Muscle layer of duodenum (tissue), 2 donors: ENCODE measurements around the gene PYGM.

ENCODE experiments used
- H3K27ac ChIP-seq: one replicate; pipeline ENCODE4 v1.7.0; 2013; ENCODE audit warnings: mild to moderate bottlenecking, low read length
- H3K27me3 ChIP-seq: one replicate; pipeline ENCODE4 v1.7.0; 2013; ENCODE audit warnings: low read depth, mild to moderate bottlenecking, control low read depth, low read length
- H3K36me3 ChIP-seq, 2 donors: one replicate each; pipeline ENCODE4 v1.7.0; 2013; ENCODE audit warnings: low read length in 2 of 2, control low read depth in 1 of 2, mild to moderate bottlenecking in 1 of 2; ENCODE audit not compliant: insufficient read depth in 2 of 2, control insufficient read depth in 1 of 2
- H3K4me1 ChIP-seq, 2 donors: one replicate each; pipeline ENCODE4 v1.7.0; 2013; ENCODE audit warnings: low read length in 2 of 2, mild to moderate bottlenecking in 2 of 2, control low read depth in 1 of 2, moderate library complexity in 1 of 2; ENCODE audit not compliant: insufficient read depth in 2 of 2, control insufficient read depth in 1 of 2
- H3K4me3 ChIP-seq, 2 donors: one replicate each; pipeline ENCODE4 v1.7.0; 2013; ENCODE audit warnings: low read length in 2 of 2, low read depth in 1 of 2, mild to moderate bottlenecking in 1 of 2
- H3K9me3 ChIP-seq, 2 donors: one replicate each; pipeline ENCODE4 v1.7.0; 2013; ENCODE audit warnings: low read length in 2 of 2, control low read depth in 1 of 2, mild to moderate bottlenecking in 1 of 2; ENCODE audit not compliant: control insufficient read depth in 1 of 2
- donor health status: healthy.

The PYGM gene

DNA sequence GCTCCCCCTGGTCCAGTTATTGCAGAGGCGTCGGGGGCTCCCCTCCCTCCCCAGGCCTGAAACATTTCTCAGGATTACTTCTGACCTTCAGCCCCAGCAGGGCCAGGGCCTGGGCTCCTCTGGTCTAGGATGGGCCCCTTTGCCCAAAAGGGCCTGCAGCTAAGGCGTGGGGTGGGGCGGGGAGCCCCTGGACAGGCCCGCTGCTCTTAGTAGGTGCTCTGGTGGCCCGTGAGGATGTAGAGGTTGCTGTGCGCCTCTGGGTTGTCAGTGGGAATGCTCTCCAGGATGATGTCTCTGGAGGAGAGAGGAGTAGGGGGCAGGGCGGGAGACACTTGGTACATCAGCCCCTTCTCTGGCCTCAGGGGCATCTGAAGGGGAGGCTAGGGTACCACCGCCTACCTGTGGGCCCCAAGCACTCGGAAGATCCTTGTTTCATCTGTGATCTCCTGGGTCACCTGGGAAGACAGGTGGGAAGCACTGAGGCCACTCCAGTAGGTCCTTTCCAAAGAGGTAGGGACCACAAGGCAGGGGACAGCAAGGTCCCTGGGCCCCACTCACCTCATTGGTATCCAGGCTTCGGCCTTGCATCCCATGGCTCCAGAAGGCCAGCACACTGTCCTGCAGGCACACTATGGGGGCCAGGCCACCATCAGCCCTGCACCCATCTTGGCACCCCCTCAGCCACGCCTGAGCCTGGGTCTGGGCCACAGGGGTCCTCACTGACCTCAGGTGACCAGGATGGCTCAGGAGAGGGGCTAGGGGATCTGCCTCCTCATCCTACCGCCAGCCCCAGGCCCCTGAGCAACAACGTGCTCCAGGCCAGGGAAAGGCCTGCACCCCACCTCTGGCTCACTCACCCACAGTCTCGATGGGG lies 29.8 kb upstream of the PYGM start:
- peaks cover 3 to 5% of the 10 kb centered on the region in 2 donors for H3K4me1 ChIP-seq
- no peak overlapping the region for H3K27ac ChIP-seq
- H3K27me3 ChIP-seq, result no peaks in the 10 kb centered on the region
- H3K36me3 ChIP-seq, result peaks cover 3 to 33% of the 10 kb centered on the region in 2 donors
- H3K9me3 ChIP-seq, result no peaks in the 10 kb centered on the region
- H3K4me3 ChIP-seq, result no peak overlapping the region

DNA sequence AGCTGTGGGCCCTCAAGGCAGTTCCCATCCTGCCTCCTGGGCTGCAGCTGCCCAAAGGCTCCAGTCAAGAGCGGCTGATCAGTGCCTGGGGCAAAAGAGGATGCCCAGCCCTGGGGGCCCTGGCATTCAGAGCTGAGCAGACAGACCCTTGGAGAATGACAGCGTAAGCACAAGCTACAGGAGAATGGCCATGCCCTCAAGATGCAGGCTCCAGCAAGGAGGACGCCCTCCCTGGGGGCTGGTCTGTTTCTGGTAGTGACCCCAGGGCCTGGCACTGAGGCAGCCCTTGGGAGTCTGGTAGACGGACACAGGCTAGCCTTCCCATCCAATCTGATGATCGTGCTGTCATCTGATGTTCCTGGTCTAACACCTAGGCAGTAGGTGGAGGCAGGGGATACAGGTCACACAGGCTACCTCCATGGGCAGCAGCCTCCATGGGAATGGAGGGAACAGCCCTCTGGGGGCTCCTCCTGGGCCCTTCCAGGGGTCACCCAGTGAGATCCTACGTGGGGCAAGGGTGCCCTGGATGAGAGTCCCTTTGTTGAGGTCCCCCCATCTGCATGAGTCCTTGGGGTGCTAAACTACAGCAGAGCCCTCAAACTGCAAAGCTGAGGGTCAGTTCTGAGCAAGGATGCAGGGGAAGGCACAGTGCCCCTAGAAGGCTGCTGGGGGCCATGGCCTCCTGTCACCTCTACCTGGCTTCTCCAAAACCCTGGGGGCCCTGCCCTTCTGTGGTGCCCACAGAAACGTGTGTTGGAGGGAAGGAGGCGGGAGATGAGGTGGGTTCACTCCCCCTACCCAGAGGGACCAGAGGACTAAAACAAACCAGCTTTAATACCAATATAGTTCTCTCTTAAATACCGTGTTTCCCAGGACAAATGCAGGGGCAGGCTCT lies 28.8 kb upstream of the PYGM start:
- Histone ChIP-seq H3K4me3 (no peak overlapping the region), H3K4me1 (peaks cover 3 to 5% of the 10 kb centered on the region in 2 donors), H3K27me3 (no peaks in the 10 kb centered on the region), H3K9me3 (no peaks in the 10 kb centered on the region), H3K36me3 (peaks cover 3 to 33% of the 10 kb centered on the region in 2 donors), H3K27ac (no peak overlapping the region)

DNA sequence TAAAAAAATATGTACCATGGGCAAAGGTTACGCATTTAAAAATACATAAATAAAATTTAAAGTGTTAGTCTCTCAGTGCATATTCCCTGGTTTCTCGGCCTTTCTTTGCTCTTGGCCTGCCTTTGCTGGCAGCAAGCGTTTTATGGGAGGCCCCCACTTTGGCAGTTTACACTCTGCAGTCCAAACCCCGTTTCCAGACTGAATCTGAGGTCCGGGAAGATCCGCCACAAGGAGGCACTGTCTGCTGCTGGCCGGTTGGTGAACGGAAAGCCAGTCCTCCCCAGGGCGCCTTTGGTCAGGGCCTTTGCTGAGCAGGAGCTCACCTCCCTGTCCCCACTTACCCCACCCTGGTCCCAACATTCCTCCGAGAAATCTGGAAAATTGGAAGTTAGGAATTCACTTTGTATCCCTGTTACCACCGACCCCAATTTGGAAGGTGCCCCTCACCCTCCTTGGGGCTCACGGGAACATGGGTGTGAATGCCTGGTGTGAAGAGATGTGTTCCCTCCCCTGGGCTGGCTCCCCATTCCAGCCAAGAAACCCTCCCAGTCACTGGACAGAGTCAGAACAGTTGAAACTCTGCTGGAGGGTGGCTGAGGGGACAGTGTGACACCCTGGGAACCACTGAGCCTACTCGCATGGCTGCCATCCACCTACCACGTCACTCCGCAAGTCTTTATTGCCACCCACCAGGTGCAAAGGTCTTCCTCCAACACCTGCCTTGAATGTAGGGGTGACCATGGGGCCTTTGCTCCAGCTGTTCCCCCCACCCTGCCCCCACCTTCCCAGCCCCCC lies 27.9 kb upstream of the PYGM start:
- no peak overlapping the region for H3K4me3 ChIP-seq
- peaks cover 3 to 33% of the 10 kb centered on the region in 2 donors for H3K36me3 ChIP-seq
- no peaks in the 10 kb centered on the region for H3K27me3 ChIP-seq
- peaks cover 3 to 5% of the 10 kb centered on the region in 2 donors for H3K4me1 ChIP-seq
- H3K9me3 ChIP-seq, result no peaks in the 10 kb centered on the region
- no peak overlapping the region for H3K27ac ChIP-seq

DNA sequence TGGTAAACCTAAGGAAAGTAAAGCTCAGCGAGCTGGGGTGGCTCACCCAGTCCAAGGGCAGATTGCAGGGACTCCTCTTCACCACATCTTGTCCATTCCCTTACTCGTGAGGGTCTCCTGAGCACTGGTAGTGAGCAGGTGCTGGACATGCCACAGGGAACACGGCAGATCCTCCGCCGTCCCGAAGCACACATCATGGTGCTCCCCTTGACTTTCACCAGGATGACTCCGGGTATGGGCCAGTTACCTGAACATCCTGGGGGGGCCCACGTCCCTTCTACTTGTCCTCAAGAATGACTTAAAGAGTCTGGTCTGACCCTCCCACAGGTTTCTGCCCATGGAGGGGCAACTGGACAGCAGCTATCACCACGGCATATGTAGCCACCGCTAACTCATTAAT lies 26.5 kb upstream of the PYGM start:
- Histone ChIP-seq H3K27ac (no peak overlapping the region), H3K36me3 (peaks cover 3 to 19% of the 10 kb centered on the region in 2 donors), H3K4me1 (peaks cover 3 to 5% of the 10 kb centered on the region in 2 donors), H3K4me3 (no peak overlapping the region), H3K9me3 (no peaks in the 10 kb centered on the region), H3K27me3 (no peaks in the 10 kb centered on the region)

DNA sequence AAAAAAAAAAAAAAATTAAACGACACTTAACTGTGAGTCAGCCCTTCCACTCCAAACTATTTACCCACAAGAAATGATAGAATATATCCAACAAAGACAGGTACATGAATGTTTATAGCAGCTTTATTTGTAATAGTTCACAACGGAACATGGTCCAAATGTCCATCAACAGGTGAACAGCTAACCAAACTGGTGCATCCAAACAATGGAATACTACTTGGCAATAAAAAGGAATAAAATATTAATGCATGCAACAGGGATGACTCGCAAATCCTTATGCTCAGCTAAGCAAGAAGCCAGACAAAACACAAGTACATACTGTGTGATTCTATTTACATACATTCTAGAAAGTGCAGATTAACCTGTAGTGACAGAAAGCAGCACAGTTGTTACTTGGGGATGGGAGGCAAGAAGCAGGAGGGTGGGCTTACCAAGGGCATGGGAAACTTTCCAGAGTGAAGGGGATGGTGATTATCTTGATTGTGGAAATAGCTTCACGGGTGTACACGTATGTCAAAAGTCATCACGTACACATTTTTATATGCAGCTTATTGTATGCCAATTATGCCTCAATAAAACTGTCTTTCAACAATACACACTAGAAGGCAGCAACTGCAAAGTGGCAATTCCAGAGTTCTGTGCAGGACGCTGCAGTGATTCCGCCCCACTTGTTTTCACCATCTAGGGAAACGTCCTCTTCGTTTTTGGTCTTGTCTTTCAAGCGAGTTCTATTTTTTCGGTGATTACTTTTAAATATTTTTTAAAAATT lies 25.2 kb upstream of the PYGM start:
- Histone ChIP-seq H3K4me1 (peaks cover 3 to 5% of the 10 kb centered on the region in 2 donors), H3K27ac (no peak overlapping the region), H3K36me3 (peaks cover 0 to 15% of the 10 kb centered on the region in 2 donors), H3K4me3 (no peak overlapping the region), H3K9me3 (no peaks in the 10 kb centered on the region), H3K27me3 (no peaks in the 10 kb centered on the region)

DNA sequence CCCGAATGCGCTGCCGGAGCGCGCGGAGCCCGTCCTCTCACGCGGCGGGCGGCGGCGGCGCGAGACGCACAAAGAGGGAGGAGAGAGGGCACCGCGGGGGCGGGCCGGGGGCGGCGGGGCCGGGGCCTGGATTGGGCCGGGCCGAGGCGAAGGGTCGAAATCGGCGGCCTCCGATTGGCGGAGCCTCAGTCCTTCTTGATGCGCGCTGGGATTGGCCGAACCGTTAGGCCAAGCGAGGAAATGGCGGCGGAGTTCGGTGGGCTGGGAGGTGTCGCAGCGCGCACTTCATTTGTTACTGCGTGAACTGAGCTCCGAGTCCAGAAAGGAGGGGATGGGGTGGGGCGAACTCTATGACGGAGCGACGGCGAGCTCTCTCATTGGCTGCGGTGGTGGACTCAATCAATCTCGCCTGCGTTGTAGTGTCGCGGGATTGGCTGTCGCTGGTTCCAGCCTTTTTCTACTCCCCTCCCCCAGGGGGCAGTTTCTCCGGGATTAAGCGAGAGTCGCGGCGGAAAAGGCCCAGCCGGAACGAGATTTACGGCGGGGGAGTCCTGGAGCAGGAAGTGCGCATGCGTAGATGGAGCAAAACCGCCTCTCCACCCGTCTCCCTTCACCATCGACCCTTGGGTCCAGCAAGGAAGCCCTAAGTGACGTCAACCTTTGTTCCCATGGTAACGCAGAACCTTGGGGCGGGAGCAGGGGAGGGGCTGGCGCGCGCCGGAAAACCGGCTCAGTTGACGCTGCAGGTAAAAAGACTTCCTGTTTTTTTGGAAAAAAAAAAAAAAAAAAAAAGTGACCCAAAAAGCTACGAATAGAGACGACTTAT lies 18.9 kb upstream of the PYGM start, which contains the start of gene SF1:
SF1 (minus strand) TSS at position 70 of the 826 bp plus-strand sequence. CDS start 150 bp downstream, outside the sequence.
- Histone ChIP-seq H3K4me1 (peaks cover 13 to 34% of the 10 kb centered on the region in 2 donors), H3K27me3 (no peaks in the 10 kb centered on the region), H3K36me3 (peaks cover 17 to 28% of the 10 kb centered on the region in 2 donors), H3K9me3 (no peaks in the 10 kb centered on the region), H3K27ac (peak within 1 kb of the TSS; percentile 93), H3K4me3 (peak within 1 kb of the TSS; percentile 80 to 96)

DNA sequence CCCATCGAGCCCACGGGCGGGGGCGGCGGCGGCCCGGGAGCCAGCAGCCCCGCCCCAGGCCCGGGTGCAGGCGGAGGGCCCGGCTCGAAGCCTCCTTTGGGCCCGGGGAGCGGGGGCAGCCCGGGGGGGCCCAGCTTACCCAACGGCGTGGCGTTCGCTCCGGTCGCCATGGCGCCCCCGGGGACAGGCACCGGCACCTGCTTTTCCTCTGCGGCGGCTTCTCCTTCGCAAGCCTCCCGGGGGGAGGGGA lies 18.4 kb upstream of the PYGM start:
- H3K9me3 ChIP-seq, result no peaks in the 10 kb centered on the region
- peak overlapping the region in 1 of 2 donors; percentile 71 for H3K4me3 ChIP-seq
- peaks cover 13 to 39% of the 10 kb centered on the region in 2 donors for H3K4me1 ChIP-seq
- no peaks in the 10 kb centered on the region for H3K27me3 ChIP-seq
- peaks cover 23 to 34% of the 10 kb centered on the region in 2 donors for H3K36me3 ChIP-seq
- no peak overlapping the region for H3K27ac ChIP-seq

DNA sequence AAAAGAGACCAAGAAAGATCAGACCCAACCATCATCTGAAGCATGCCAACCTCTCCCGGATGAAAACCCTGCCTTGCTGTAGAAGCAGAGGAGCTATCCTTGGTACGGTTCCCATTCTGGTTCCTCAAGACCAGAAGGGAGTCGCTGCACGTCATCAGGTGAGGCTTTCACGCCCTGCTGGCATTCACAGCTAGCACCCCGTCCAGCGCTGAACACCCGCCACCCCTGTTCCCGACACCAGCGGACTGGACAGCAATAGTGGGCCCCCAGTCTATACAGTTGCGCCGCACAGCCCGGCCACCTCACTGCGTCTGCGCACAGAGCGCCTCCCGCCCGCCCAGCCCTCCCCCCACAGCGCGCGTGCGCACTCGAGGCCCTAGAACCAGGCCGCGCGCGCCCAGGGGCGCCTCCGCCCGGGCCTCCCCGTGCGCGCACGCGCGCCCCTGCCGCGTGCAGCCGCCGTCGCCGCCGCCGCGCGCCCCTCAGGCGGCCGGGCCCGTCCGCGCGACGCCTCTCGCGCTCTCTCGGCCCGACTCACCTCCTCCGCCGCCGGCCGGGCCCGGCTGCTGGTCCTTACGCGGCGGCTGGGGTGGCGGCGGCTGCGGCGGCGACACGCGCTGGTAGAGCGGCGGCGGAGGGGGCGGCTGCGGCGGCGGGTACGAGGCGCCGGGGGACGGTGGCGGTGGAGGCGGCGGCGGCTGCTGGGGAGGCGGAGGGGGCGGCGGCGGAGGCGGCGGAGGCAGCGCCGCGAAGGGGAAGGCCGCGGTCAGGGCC lies 17.9 kb upstream of the PYGM start:
- no peaks in the 10 kb centered on the region for H3K27me3 ChIP-seq
- H3K4me1 ChIP-seq, result peaks cover 13 to 44% of the 10 kb centered on the region in 2 donors

DNA sequence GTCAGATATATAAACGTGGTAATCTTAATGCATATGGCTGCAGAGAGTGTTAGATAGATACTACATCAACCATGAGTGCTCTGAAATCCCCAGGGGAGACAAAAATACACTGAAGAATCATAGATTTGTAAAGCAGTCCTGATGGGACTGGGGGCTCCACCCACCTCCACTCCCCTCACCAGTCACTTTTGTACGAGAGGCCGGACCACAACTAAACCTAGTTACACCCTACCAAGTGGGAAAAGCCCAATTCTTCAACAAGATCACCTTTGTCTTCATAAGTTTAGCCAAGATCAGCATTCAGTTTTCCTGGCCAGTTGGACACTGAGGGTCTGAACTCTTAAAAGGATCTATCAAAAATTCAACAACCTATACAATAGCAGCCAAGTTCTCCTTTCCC lies 17.1 kb upstream of the PYGM start:
- peaks cover 13 to 51% of the 10 kb centered on the region in 2 donors for H3K4me1 ChIP-seq
- H3K27ac ChIP-seq, result peak overlapping the region; percentile 79
- H3K27me3 ChIP-seq, result no peaks in the 10 kb centered on the region
- no peaks in the 10 kb centered on the region for H3K9me3 ChIP-seq
- H3K4me3 ChIP-seq, result peak overlapping the region; percentile 80 to 96
- H3K36me3 ChIP-seq, result peaks cover 35 to 45% of the 10 kb centered on the region in 2 donors

More for the DNA sequence above, 17.9 kb upstream of the PYGM start:
- no peaks in the 10 kb centered on the region for H3K9me3 ChIP-seq
- H3K36me3 ChIP-seq, result peaks cover 28 to 39% of the 10 kb centered on the region in 2 donors
- peak overlapping the region; percentile 80 to 96 for H3K4me3 ChIP-seq
- peak overlapping the region; percentile 79 for H3K27ac ChIP-seq
